B cell (primary cell): ENCODE data around the gene ATP8A2. TPM values are rescaled to one million over a fixed set of nuclear protein-coding genes. Genes with fewer than 3 reads are reported as not detected.

Experiments used
- ATAC-seq: fragments of 200-7000 bp; cut with Tn5 transposase; one replicate; pipeline ENCODE4 v1.10.0; 2021; ENCODE audit warnings: low read depth, mild to moderate bottlenecking, moderate number of reproducible peaks, moderate library complexity
- CTCF ChIA-PET: fragments of 350-600 bp; sonication (Branson Sonifier 250); formaldehyde crosslinking; loops from one replicate; lab custom pipeline; 2021; ENCODE audit warnings: antibody characterized with exemption, inconsistent platforms; lab: Charles Lee
- POLR2A ChIA-PET: fragments of 350-600 bp; sonication (Branson Sonifier 250); formaldehyde crosslinking; loops from one replicate; lab custom pipeline; 2021; ENCODE audit warnings: antibody characterized with exemption; lab: Charles Lee
- DNase-seq: peaks from one replicate; pipeline ENCODE4 v3.0.0; 2013
- H2AFZ ChIP-seq: 2 replicates; pipeline ENCODE4 v1.6.1; 2012; ENCODE audit warnings: mild to moderate bottlenecking, low read depth, low read length; ENCODE audit not compliant: insufficient read depth, poor library complexity, severe bottlenecking
- H3K27ac ChIP-seq, 2 donors: 1 replicate in 1 of 2; 2 replicates in 1 of 2; pipeline ENCODE4 v1.5.1; 2012 to 2013; ENCODE audit warnings: low read length in 2 of 2, mild to moderate bottlenecking in 2 of 2, moderate library complexity in 1 of 2
- H3K27me3 ChIP-seq, 4 experiments: fragments of 200-600 bp in 1 of 4; sonication (generic) in 1 of 4; replicated peaks in 1 of 4; 1 replicate in 2 of 4; 2 replicates in 2 of 4; pipeline versions ENCODE4 v1.6.1 to v1.7.0; 2013 to 2016; ENCODE audit warnings: low read length in 3 of 4, mild to moderate bottlenecking in 2 of 4, mixed read lengths in 1 of 4, moderate library complexity in 1 of 4; ENCODE audit not compliant: insufficient read depth in 4 of 4, control insufficient read depth in 3 of 4; ENCODE audit errors: control extremely low read depth in 1 of 4
- H3K36me3 ChIP-seq, 2 experiments: replicated peaks in 1 of 2; 1 replicate in 1 of 2; 2 replicates in 1 of 2; pipeline versions ENCODE4 v1.6.1 to v1.7.1; 2013; ENCODE audit warnings: low read length in 1 of 2; ENCODE audit not compliant: insufficient read depth in 2 of 2, control insufficient read depth in 1 of 2; ENCODE audit errors: control extremely low read depth in 1 of 2, extremely low read depth in 1 of 2
- H3K4me1 ChIP-seq, 2 donors: fragments of 200-600 bp in 1 of 2; sonication (generic) in 1 of 2; 1 replicate in 1 of 2; 2 replicates in 1 of 2; pipeline versions ENCODE4 v1.5.1 to v1.6.1; 2013 to 2017; ENCODE audit warnings: low read length in 2 of 2; ENCODE audit not compliant: control insufficient read depth in 2 of 2, insufficient read depth in 2 of 2
- H3K4me2 ChIP-seq: replicated peaks from 2 replicates; pipeline ENCODE3; 2012; ENCODE audit warnings: mild to moderate bottlenecking, low read depth, low read length; ENCODE audit not compliant: poor library complexity, severe bottlenecking
- H3K4me3 ChIP-seq, 5 experiments: fragments of 200-600 bp in 1 of 5; sonication (generic) in 1 of 5; 1 replicate in 3 of 5; 2 replicates in 2 of 5; pipeline versions ENCODE4 v1.5.1 to v1.7.0; 2011 to 2016; ENCODE audit warnings: low read length in 4 of 5, mild to moderate bottlenecking in 4 of 5, low read depth in 2 of 5, control low read depth in 1 of 5, moderate library complexity in 1 of 5; ENCODE audit not compliant: insufficient read depth in 1 of 5; ENCODE audit errors: control extremely low read depth in 1 of 5, extremely low read depth in 1 of 5
- H3K79me2 ChIP-seq: fragments of 200-600 bp; sonication (generic); one replicate; pipeline ENCODE4 v1.6.0; 2016; ENCODE audit warnings: low read length; ENCODE audit not compliant: control insufficient read depth, insufficient read depth
- H3K9ac ChIP-seq: fragments of 200-600 bp; sonication (generic); 2 replicates; pipeline ENCODE4 v1.6.1; 2017; ENCODE audit warnings: mild to moderate bottlenecking, low read length, moderate library complexity
- H3K9me3 ChIP-seq, 3 donors: one replicate each; pipeline versions ENCODE4 v1.6.1 to v1.7.1; 2013; ENCODE audit warnings: low read length in 2 of 3; ENCODE audit not compliant: control insufficient read depth in 2 of 3, insufficient read depth in 1 of 3; ENCODE audit errors: control extremely low read depth in 1 of 3
- H4K20me1 ChIP-seq: 2 replicates; pipeline ENCODE4 v1.6.0; 2012; ENCODE audit warnings: mild to moderate bottlenecking, low read length; ENCODE audit not compliant: insufficient read depth, control insufficient read depth, poor library complexity, severe bottlenecking
- H3K27ac Mint-ChIP-seq: one replicate; pipeline ENCODE4 v1.8.0; 2021; ENCODE audit warnings: mixed read lengths
- H3K27me3 Mint-ChIP-seq: one replicate; pipeline ENCODE4 v1.8.0; 2021; ENCODE audit warnings: mixed read lengths
- H3K4me1 Mint-ChIP-seq: one replicate; pipeline ENCODE4 v1.8.0; 2021; ENCODE audit warnings: mixed read lengths
- H3K4me3 Mint-ChIP-seq: one replicate; pipeline ENCODE4 v1.8.0; 2021; ENCODE audit warnings: mixed read lengths
- H3K9me3 Mint-ChIP-seq: one replicate; pipeline ENCODE4 v1.8.0; 2022; ENCODE audit warnings: mixed read lengths; ENCODE audit not compliant: insufficient read depth
- EZH2 ChIP-seq: IDR thresholded peaks from 2 replicates; pipeline ENCODE4 v1.6.1; 2012; ENCODE audit warnings: borderline replicate concordance, low read depth, mild to moderate bottlenecking, moderate library complexity, low read length; ENCODE audit not compliant: insufficient read depth, poor library complexity, severe bottlenecking
- WGBS: methylation state at CpG from one replicate; pipeline ENCODE4 v1.1.5; 2013; ENCODE audit warnings: missing lambda C conversion rate; ENCODE audit not compliant: insufficient coverage; 5-methylcytosine and 5-hydroxymethylcytosine counted together
- intact Hi-C: fragments of 100-400 bp; cut with micrococcal nuclease; formaldehyde crosslinking; loops from one replicate; pipeline ENCODE4 v1.10.0; 2022
- polyA plus RNA-seq: library from polyadenylated mRNA; depleted of rRNA; stranded (reverse); fragments of >200 nt; gene quantifications from 2 replicates; pipeline ENCODE4 v1.2.3, GENCODE V29; 2012
- total RNA-seq, 2 donors: library from RNA; stranded (reverse); fragments of 120-200 nt in 1 of 2; gene quantifications; 1 replicate in 1 of 2; 2 replicates in 1 of 2; pipeline versions ENCODE4 v1.2.3 to v1.2.4, GENCODE V29; 2013 to 2022
- TF ChIP-seq, protein P1 (sequence below): fragments of 200-600 bp; IDR thresholded peaks from one replicate; pipeline ENCODE4 v1.8.0; 2022; ENCODE audit warnings: antibody characterized with exemption, mild to moderate bottlenecking

The ATP8A2 gene
- total and polyA plus RNA-seq, 2 donors (not counting 1 experiment from before 2014, with no cell fraction given), result not detected

DNA sequence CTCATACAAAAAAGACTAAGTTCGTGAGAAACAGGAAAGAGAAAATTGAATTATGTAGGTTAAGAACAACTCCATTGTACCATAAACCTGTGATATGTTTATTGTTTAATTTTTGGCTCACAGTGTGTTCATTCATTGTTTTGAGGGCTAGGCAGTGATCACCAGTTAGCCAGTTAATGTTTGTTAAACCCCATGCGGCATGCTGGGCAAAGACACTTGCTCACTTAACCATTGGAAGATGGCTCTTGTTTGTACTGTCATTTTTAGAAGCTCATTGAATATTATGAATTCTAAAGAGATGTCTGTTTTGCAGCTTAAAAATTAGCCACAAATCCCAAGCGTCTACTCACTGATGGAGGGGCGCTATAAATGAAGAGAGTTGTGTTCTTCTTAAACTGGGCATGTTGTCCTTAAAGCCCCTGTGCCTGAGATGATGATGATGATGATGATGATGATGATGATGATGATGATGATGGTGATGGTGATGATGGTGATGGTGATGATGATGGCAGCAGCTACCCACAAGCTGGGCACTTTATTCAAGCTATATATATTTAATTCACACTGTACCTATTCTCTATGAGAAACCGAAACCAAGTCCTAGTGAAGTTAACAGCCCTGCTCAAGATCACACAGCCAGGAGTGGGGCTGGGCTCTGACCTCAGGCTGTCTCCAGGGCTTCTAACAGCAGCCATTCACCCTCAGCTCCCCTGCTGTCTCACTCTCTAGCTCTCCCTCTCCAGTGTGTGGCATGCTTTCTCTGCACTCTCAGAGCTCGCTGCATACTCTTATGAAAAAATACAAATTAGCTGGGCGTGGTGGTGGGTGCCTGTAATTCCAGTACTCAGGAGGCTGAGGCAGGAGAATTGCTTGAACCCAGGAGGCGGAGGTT is 510.9 kb downstream of the ATP8A2 start:
- intact Hi-C loops, result no loop called here
- no peaks in the 10 kb centered on the region for H3K36me3 ChIP-seq
- Mint-ChIP-seq H3K9me3 (no peaks in the 10 kb centered on the region), H3K27me3 (peaks cover 7% of the 10 kb centered on the region), H3K4me3 (no peak overlapping the region), H3K27ac (no peak overlapping the region), H3K4me1 (no peaks in the 10 kb centered on the region)
- H3K27ac ChIP-seq, result no peak overlapping the region
- CTCF ChIA-PET, result no interaction called here
- TF ChIP-seq, protein P1, sequence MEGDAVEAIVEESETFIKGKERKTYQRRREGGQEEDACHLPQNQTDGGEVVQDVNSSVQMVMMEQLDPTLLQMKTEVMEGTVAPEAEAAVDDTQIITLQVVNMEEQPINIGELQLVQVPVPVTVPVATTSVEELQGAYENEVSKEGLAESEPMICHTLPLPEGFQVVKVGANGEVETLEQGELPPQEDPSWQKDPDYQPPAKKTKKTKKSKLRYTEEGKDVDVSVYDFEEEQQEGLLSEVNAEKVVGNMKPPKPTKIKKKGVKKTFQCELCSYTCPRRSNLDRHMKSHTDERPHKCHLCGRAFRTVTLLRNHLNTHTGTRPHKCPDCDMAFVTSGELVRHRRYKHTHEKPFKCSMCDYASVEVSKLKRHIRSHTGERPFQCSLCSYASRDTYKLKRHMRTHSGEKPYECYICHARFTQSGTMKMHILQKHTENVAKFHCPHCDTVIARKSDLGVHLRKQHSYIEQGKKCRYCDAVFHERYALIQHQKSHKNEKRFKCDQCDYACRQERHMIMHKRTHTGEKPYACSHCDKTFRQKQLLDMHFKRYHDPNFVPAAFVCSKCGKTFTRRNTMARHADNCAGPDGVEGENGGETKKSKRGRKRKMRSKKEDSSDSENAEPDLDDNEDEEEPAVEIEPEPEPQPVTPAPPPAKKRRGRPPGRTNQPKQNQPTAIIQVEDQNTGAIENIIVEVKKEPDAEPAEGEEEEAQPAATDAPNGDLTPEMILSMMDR, result no peak
- no peak for TF ChIP-seq EZH2
- no peak overlapping the region for H2AFZ ChIP-seq
- DNase-seq (no peak), ATAC-seq (no peak)
- H3K9me3 ChIP-seq, result no peaks in the 10 kb centered on the region
- no peak overlapping the region for H3K4me2 ChIP-seq
- H3K9ac ChIP-seq, result no peak overlapping the region
- H4K20me1 ChIP-seq, result no peaks in the 10 kb centered on the region
- H3K27me3 ChIP-seq, result peaks cover 0 to 4% (median 0%) of the 10 kb centered on the region in 4 experiments
- no peaks in the 10 kb centered on the region for H3K4me1 ChIP-seq
- POLR2A ChIA-PET, result no interaction called here
- 97% methylated on average over 3 of the region's 8 CpGs for WGBS
- H3K79me2 ChIP-seq, result no peaks in the 10 kb centered on the region
- no peak overlapping the region for H3K4me3 ChIP-seq

DNA sequence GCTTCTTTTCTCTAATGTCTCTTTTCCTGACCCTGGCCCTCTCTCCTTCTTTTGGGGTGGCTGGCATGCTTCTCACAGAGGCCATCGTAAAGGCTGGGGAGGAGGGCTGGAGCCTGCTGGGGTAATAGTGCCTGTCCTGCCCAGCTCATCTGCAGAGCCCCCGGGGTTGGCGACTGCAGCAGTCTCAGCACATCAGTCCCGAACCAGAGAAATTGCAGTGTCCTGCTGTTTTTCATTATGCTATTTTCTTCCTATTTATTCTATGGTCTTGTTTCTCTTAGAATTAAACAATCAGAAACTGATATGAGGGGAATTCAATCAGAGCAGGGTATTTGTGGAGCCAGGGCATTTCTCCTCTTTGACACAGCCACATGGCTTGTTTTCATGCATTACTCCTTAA is 513.6 kb downstream of the ATP8A2 start:
- H3K9me3 Mint-ChIP-seq, result no peaks in the 10 kb centered on the region
- Histone ChIP-seq H2AFZ (no peak overlapping the region), H3K9me3 (no peaks in the 10 kb centered on the region), H4K20me1 (no peaks in the 10 kb centered on the region), H3K27me3 (peaks cover 0 to 4% (median 0%) of the 10 kb centered on the region in 4 experiments), H3K27ac (no peak overlapping the region), H3K9ac (no peak overlapping the region), H3K36me3 (no peaks in the 10 kb centered on the region), H3K4me3 (no peak overlapping the region), H3K4me1 (peaks cover 0 to 3% of the 10 kb centered on the region in 2 donors), H3K4me2 (no peak overlapping the region), H3K79me2 (no peaks in the 10 kb centered on the region)
- ChIA-PET POLR2A (no interaction called here), CTCF (no interaction called here)
- H3K4me1 Mint-ChIP-seq, result peaks cover 2% of the 10 kb centered on the region
- TF ChIP-seq, protein P1, result no peak
- no peak for TF ChIP-seq EZH2
- ATAC-seq, result no peak
- no peak for DNase-seq
- WGBS, result no CpG with 5 or more reads among the region's 4 CpGs
- H3K27me3 Mint-ChIP-seq, result peaks cover 7% of the 10 kb centered on the region
- no peak overlapping the region for H3K4me3 Mint-ChIP-seq
- intact Hi-C loops, result no loop called here
- no peak overlapping the region for H3K27ac Mint-ChIP-seq
